Hematopoietic multipotent progenitor cell treated with erythropoietin and hydrocortisone succinate and interleukin-3 and kit ligand, for 4 days (in vitro differentiated cells): ENCODE results near the gene FUT8.
"Not testable (repeated sequence)": the region's sequence is repeated elsewhere in the genome, so short reads cannot be mapped to it uniquely, and the experiment has no call there.

ENCODE experiments used
- DNase-seq: peaks from one replicate; pipeline ENCODE4 v3.0.0-alpha.2; 2015

Gene FUT8

GRCh38 chr14:65456247-65456646, 43.7 kb downstream of the FUT8 start:
- DNase-seq, result no peak

GRCh38 chr14:65461730-65462129, 49.2 kb downstream of the FUT8 start:
- DNase-seq, result peak; percentile 68

GRCh38 chr14:65462411-65462810, 49.9 kb downstream of the FUT8 start:
- peak; percentile 41 for DNase-seq

- DNase-seq, result no peak
These were observed 53.1 kb downstream of the FUT8 start for GRCh38 chr14:65465584-65465983.

GRCh38 chr14:65467926-65468325, 55.4 kb downstream of the FUT8 start:
- not testable (repeated sequence) for DNase-seq

GRCh38 chr14:65469903-65470302, 57.4 kb downstream of the FUT8 start:
- no peak for DNase-seq

GRCh38 chr14:65470404-65470880, 57.9 kb downstream of the FUT8 start:
- DNase-seq, result peak; percentile 21

- no peak for DNase-seq
These were observed 58.7 kb downstream of the FUT8 start for GRCh38 chr14:65471038-65471878.

- DNase-seq, result peak; percentile 31
These were observed 59.7 kb downstream of the FUT8 start for GRCh38 chr14:65472189-65472588.

GRCh38 chr14:65476273-65476941, 63.9 kb downstream of the FUT8 start:
- peak; percentile 57 for DNase-seq

- DNase-seq, result no peak
These were observed 64.4 kb downstream of the FUT8 start for GRCh38 chr14:65476942-65477318.

- no peak for DNase-seq
These were observed 65.5 kb downstream of the FUT8 start for GRCh38 chr14:65478017-65478416.

GRCh38 chr14:65478596-65478995, 66.1 kb downstream of the FUT8 start:
- DNase-seq, result peak; percentile 31

GRCh38 chr14:65479386-65479785, 66.9 kb downstream of the FUT8 start:
- no peak for DNase-seq

- peak; percentile 28 for DNase-seq
These were observed 70.4 kb downstream of the FUT8 start for GRCh38 chr14:65482757-65483438.

- DNase-seq, result peak; percentile 78
These were observed 71.1 kb downstream of the FUT8 start for GRCh38 chr14:65483647-65484046.

GRCh38 chr14:65485516-65485915, 73.0 kb downstream of the FUT8 start:
- no peak for DNase-seq

GRCh38 chr14:65486863-65487262, 74.3 kb downstream of the FUT8 start:
- DNase-seq, result no peak

GRCh38 chr14:65487783-65488494, 75.4 kb downstream of the FUT8 start:
- no peak for DNase-seq

GRCh38 chr14:65491274-65491673, 78.7 kb downstream of the FUT8 start:
- no peak for DNase-seq

GRCh38 chr14:65492266-65492665, 79.7 kb downstream of the FUT8 start:
- DNase-seq, result peak; percentile 42

GRCh38 chr14:65495196-65495595, 82.7 kb downstream of the FUT8 start:
- no peak for DNase-seq
